ENCODE data around the gene COG1. TPM values are rescaled to one million over a fixed set of nuclear protein-coding genes. Genes with fewer than 3 reads are reported as not detected.

COG1 gene, protein sequence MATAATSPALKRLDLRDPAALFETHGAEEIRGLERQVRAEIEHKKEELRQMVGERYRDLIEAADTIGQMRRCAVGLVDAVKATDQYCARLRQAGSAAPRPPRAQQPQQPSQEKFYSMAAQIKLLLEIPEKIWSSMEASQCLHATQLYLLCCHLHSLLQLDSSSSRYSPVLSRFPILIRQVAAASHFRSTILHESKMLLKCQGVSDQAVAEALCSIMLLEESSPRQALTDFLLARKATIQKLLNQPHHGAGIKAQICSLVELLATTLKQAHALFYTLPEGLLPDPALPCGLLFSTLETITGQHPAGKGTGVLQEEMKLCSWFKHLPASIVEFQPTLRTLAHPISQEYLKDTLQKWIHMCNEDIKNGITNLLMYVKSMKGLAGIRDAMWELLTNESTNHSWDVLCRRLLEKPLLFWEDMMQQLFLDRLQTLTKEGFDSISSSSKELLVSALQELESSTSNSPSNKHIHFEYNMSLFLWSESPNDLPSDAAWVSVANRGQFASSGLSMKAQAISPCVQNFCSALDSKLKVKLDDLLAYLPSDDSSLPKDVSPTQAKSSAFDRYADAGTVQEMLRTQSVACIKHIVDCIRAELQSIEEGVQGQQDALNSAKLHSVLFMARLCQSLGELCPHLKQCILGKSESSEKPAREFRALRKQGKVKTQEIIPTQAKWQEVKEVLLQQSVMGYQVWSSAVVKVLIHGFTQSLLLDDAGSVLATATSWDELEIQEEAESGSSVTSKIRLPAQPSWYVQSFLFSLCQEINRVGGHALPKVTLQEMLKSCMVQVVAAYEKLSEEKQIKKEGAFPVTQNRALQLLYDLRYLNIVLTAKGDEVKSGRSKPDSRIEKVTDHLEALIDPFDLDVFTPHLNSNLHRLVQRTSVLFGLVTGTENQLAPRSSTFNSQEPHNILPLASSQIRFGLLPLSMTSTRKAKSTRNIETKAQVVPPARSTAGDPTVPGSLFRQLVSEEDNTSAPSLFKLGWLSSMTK
- total RNA-seq: 14.5 and 23.5 TPM in 2 replicates

DNA sequence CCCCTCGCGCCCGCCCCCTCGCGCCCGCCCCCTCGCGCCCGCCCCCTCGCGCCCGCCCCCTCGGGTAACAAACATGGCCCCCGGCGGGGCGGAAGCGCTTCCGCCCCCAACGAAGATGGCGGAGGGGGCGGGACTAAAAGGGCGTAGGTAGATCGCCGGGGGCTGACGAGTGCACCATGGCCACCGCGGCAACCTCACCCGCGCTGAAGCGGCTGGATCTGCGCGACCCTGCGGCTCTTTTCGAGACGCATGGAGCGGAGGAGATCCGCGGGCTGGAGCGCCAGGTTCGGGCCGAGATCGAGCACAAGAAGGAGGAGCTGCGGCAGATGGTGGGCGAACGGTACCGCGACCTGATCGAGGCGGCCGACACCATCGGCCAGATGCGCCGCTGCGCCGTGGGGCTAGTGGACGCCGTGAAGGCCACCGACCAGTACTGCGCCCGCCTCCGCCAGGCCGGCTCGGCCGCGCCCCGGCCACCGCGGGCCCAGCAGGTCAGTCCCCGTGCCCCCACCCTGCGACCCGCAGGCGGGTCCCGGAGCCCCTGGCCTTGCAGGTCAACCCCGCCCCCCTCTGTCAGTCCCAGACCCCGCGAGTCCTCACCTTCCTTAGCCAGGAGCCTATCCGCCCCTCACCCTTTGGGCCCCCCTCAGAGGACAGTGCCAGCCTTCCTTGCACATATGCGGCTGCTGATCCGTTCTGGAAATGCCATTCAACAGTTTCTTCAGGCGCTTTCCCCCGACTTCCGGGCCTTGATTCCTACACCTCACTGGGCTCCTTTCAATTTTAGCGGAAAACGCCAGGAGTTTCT, at the start of gene COG1:
COG1 (plus strand) TSS at position 162 of the 808 bp plus-strand sequence; CDS start at position 177, 15 bp downstream.

Other genes starting within 250 kb of the COG1 start
- 7.2 and 8.9 TPM in 2 replicates for gene SLC39A11, start 100.4 kb upstream of the COG1 start, total RNA-seq
- under 0.01 and 0.08 TPM in 2 replicates for gene SSTR2, start 28.0 kb upstream of the COG1 start, total RNA-seq
- 0.96 TPM in 1 of 2 replicates, not detected in the other for gene CPSF4L, start 68.8 kb downstream of the COG1 start, total RNA-seq
- 51.2 and 68.2 TPM in 2 replicates for gene CDC42EP4, start 118.9 kb downstream of the COG1 start, total RNA-seq